HepG2 (cell line): Measurements from ENCODE around the gene BAZ1A. TPM values are rescaled to one million over a fixed set of nuclear protein-coding genes. Genes with fewer than 3 reads are reported as not detected.

Experiments
- AHR ChIP-seq: IDR thresholded peaks from 2 replicates; pipeline ENCODE4 v1.6.1; 2018; ENCODE audit warnings: missing genetic modification reagents, missing compliant biosample characterization
- AKAP8 ChIP-seq: sonication (generic); formaldehyde crosslinking; IDR thresholded peaks from 2 replicates; pipeline ENCODE4 v1.5.1; 2020; ENCODE audit warnings: mild to moderate bottlenecking, missing genetic modification reagents
- CBFB ChIP-seq: sonication (generic); formaldehyde crosslinking; IDR thresholded peaks from 2 replicates; pipeline ENCODE4 v1.4.0; 2020; ENCODE audit warnings: missing genetic modification reagents
- FOXP1 ChIP-seq, 2 experiments: fragments of 450-650 bp in 1 of 2; IDR thresholded peaks; 2 replicates each; pipeline ENCODE4 v1.6.1; 2017 to 2018; ENCODE audit warnings: antibody characterized with exemption in 1 of 2
- GPN1 ChIP-seq: sonication (generic); formaldehyde crosslinking; IDR thresholded peaks from 2 replicates; pipeline ENCODE4 v1.5.1; 2020; ENCODE audit warnings: missing genetic modification reagents, borderline replicate concordance
- KLF12 ChIP-seq: sonication (generic); formaldehyde crosslinking; IDR thresholded peaks from 2 replicates; pipeline ENCODE4 v1.4.0; 2020; ENCODE audit warnings: missing genetic modification reagents, borderline replicate concordance
- MBD4 ChIP-seq: IDR thresholded peaks from 2 replicates; pipeline ENCODE4 v1.6.1; 2012; ENCODE audit warnings: low read length, inconsistent platforms, borderline replicate concordance
- MBNL3 ChIP-seq: fragments of 250-450 bp; sonication (Bioruptor Pico); conservative IDR thresholded peaks from 2 replicates; pipeline ENCODE4 v1.8.0; 2022; ENCODE audit warnings: mild to moderate bottlenecking, inconsistent platforms
- NFIC ChIP-seq: IDR thresholded peaks from 2 replicates; pipeline ENCODE4 v1.6.1; 2012; ENCODE audit warnings: mild to moderate bottlenecking, low read length, inconsistent platforms
- SKI ChIP-seq: fragments of 450-650 bp; IDR thresholded peaks from one replicate; pipeline ENCODE4 v1.6.1; 2018; ENCODE audit warnings: mild to moderate bottlenecking; ENCODE audit not compliant: partially characterized antibody
- TAF15 ChIP-seq: fragments of 200-400 bp; formaldehyde crosslinking; IDR thresholded peaks from one replicate; pipeline ENCODE4 v1.6.1; 2018; ENCODE audit warnings: mild to moderate bottlenecking, low read depth, low read length; ENCODE audit not compliant: poor library complexity, severe bottlenecking
- TMF1 ChIP-seq: sonication (generic); formaldehyde crosslinking; IDR thresholded peaks from 2 replicates; pipeline ENCODE4 v1.8.1; 2022; ENCODE audit warnings: low read depth, missing genetic modification reagents
- TRAFD1 ChIP-seq: sonication (generic); formaldehyde crosslinking; IDR thresholded peaks from 2 replicates; pipeline ENCODE4 v1.5.1; 2020; ENCODE audit warnings: missing genetic modification reagents, mild to moderate bottlenecking, borderline replicate concordance
- ZBED4 ChIP-seq: sonication (generic); formaldehyde crosslinking; IDR thresholded peaks from 2 replicates; pipeline ENCODE4 v1.4.0; 2020; ENCODE audit warnings: missing genetic modification reagents, borderline replicate concordance
- ZFP91 ChIP-seq: sonication (generic); formaldehyde crosslinking; IDR thresholded peaks from 2 replicates; pipeline ENCODE4 v1.9.0; 2022; ENCODE audit warnings: missing genetic modification reagents, mild to moderate bottlenecking, borderline replicate concordance
- ZMYM4 ChIP-seq: sonication (generic); formaldehyde crosslinking; IDR thresholded peaks from 2 replicates; pipeline ENCODE4 v1.8.1; 2023; ENCODE audit warnings: mild to moderate bottlenecking, missing genetic modification reagents
- ZNF44 ChIP-seq: sonication (generic); formaldehyde crosslinking; IDR thresholded peaks from 2 replicates; pipeline ENCODE4 v1.5.1; 2020; ENCODE audit warnings: mild to moderate bottlenecking, missing genetic modification reagents
- ZNF550 ChIP-seq: sonication (generic); formaldehyde crosslinking; IDR thresholded peaks from 2 replicates; pipeline ENCODE4 v1.4.0; 2020; ENCODE audit warnings: mild to moderate bottlenecking, missing genetic modification reagents, borderline replicate concordance
- ZNF557 ChIP-seq: sonication (generic); formaldehyde crosslinking; IDR thresholded peaks from 2 replicates; pipeline ENCODE4 v1.4.0; 2020; ENCODE audit warnings: missing genetic modification reagents
- ZNF562 ChIP-seq: sonication (generic); formaldehyde crosslinking; IDR thresholded peaks from 2 replicates; pipeline ENCODE4 v1.8.0; 2022; ENCODE audit warnings: missing genetic modification reagents, borderline replicate concordance
- ZNF570 ChIP-seq: sonication (generic); formaldehyde crosslinking; IDR thresholded peaks from 2 replicates; pipeline ENCODE4 v1.4.0; 2020; ENCODE audit warnings: mild to moderate bottlenecking, missing genetic modification reagents, borderline replicate concordance
- ZNF839 ChIP-seq: sonication (generic); formaldehyde crosslinking; IDR thresholded peaks from 2 replicates; pipeline ENCODE4 v1.4.0; 2020; ENCODE audit warnings: missing genetic modification reagents, mild to moderate bottlenecking, borderline replicate concordance
- ZSCAN12 ChIP-seq: sonication (generic); formaldehyde crosslinking; IDR thresholded peaks from 2 replicates; pipeline ENCODE4 v1.9.0; 2021; ENCODE audit warnings: mild to moderate bottlenecking, missing genetic modification reagents
- polyA plus RNA-seq, 8 experiments: library from polyadenylated mRNA; depleted of rRNA in 3 of 8; stranded (reverse) in 7 of 8; unstranded in 1 of 8; fragments of >200 nt; fragmentation: Illumina TruSeq in 4 of 8; extraction: Trizol in 4 of 8; gene quantifications; 2 replicates each; pipeline versions ENCODE4 v1.2.1 to v1.2.3, GENCODE V29; 2011 to 2016; ENCODE audit warnings: low read depth in 4 of 8, missing spikeins in 1 of 8, mixed read lengths in 1 of 8; ENCODE audit not compliant: insufficient read depth in 1 of 8
- total RNA-seq, 5 experiments: library from RNA; depleted of rRNA; stranded (reverse); fragments of >200 nt; fragmentation: Illumina TruSeq; extraction: Trizol; gene quantifications; 2 replicates each; pipeline ENCODE4 v1.2.3, GENCODE V29; 2016; ENCODE audit warnings: low read depth in 1 of 5

Gene BAZ1A
- total and polyA plus RNA-seq, 2 of the 13 experiments (the other 11 are each of a cell fraction or from before 2014, with no cell fraction given) = 20.9 to 56.8 TPM

GRCh38 chr14:34714320-34715126 lies 160.6 kb downstream of the BAZ1A start, which contains the start of gene CFL2 (continued):
- peak; percentile 27; the same call in 1 of the 2 replicates for TF ChIP-seq ZBED4 (CRISPR knock-in tag)
- TF ChIP-seq TMF1 (CRISPR knock-in tag) = no peak; the same call in 1 of the 2 replicates
- peak; percentile 90; the same call in 1 of the 2 replicates for TF ChIP-seq ZNF839 (CRISPR knock-in tag)
- TF ChIP-seq ZNF562 = no peak
- no peak for TF ChIP-seq MBNL3 (CRISPR knock-in tag)
- TF ChIP-seq AKAP8 (CRISPR knock-in tag) = peak; percentile 96
- TF ChIP-seq KLF12 (CRISPR knock-in tag) = peak; percentile 97
- peak; percentile 57; the same call in 1 of the 2 replicates for TF ChIP-seq ZNF557 (CRISPR knock-in tag)
- TF ChIP-seq ZNF44 (CRISPR knock-in tag) = no peak
- TF ChIP-seq ZNF550 = no peak
- TF ChIP-seq MBD4 = no peak
- peak; percentile 86 for TF ChIP-seq SKI
- TF ChIP-seq ZNF570 (CRISPR knock-in tag) = peak; percentile 85; the same call in 1 of the 2 replicates
- no peak for TF ChIP-seq NFIC
- peak; percentile 96 for TF ChIP-seq ZMYM4 (CRISPR knock-in tag)
- peak; percentile 67 for TF ChIP-seq TAF15
- TF ChIP-seq ZFP91 (CRISPR knock-in tag) = peak; percentile 89
- peak; percentile 79 for TF ChIP-seq CBFB (CRISPR knock-in tag)
- TF ChIP-seq FOXP1 (IDR thresholded peaks at IDR 0.05) = no peak
- TF ChIP-seq FOXP1 (CRISPR knock-in tag; IDR thresholded peaks at IDR 0.05) = 0 out of 2 replicates have a peak, but pooled peaks have one; percentile 4
- no peak for TF ChIP-seq TRAFD1
- peak; percentile 85; the same call in 1 of the 2 replicates for TF ChIP-seq GPN1 (CRISPR knock-in tag)
- no peak for TF ChIP-seq ZSCAN12 (CRISPR knock-in tag)
- TF ChIP-seq AHR (CRISPR knock-in tag) = peak; percentile 88; the same call in 1 of the 2 replicates
